Measurements from ENCODE around the gene CHID1.
A peak's percentile ranks its signal among the peaks of the same experiment; 100 is the strongest.

Gene CHID1

DNA sequence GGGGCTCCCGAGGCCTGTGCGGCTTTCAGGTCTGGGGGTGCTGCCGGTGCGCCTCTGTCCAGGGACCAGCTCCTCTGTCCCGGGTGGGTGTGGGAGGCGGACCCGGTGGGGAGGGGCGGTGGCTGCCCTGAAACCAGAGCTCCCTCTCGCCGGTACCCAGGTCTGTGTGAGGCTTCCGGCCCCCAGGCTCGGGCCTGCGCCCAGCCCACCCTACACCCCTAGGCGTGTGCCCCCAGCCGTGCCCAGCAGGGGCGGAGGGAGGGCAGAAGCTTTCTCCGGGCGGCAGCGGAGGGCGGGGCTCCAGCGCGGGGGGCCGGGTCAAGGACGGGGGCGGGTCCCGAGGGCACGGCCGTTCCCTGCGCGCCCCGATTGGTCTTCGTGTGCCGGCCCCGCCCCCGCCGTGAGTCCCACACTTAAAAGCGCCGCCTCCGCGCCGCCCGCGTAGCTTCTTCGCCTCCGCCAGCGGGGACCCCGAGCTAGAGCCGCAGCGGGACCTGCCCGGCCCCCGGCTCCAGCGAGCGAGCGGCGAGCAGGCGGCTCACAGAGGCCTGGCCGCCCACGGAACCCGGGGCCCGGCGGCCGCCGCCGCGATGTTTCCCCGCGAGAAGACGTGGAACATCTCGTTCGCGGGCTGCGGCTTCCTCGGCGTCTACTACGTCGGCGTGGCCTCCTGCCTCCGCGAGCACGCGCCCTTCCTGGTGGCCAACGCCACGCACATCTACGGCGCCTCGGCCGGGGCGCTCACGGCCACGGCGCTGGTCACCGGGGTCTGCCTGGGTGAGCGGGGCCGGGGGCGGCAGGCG, 91.3 kb downstream of the CHID1 start:
- Histone ChIP-seq H3K4me3 (replicated peaks; ENCODE audit: low read depth, low read length) (peak overlapping the region; percentile 82), H3K27me3 (replicated peaks; ENCODE audit: control insufficient read depth, insufficient read depth, low read length) (no peaks in the 10 kb centered on the region), H3K36me3 (ENCODE audit: control insufficient read depth, insufficient read depth, low read length) (peaks cover 6% of the 10 kb centered on the region)
- DNase-seq (ENCODE audit: extremely low read depth, insufficient read length) = peak; percentile 90
- TF ChIP-seq, protein P1, sequence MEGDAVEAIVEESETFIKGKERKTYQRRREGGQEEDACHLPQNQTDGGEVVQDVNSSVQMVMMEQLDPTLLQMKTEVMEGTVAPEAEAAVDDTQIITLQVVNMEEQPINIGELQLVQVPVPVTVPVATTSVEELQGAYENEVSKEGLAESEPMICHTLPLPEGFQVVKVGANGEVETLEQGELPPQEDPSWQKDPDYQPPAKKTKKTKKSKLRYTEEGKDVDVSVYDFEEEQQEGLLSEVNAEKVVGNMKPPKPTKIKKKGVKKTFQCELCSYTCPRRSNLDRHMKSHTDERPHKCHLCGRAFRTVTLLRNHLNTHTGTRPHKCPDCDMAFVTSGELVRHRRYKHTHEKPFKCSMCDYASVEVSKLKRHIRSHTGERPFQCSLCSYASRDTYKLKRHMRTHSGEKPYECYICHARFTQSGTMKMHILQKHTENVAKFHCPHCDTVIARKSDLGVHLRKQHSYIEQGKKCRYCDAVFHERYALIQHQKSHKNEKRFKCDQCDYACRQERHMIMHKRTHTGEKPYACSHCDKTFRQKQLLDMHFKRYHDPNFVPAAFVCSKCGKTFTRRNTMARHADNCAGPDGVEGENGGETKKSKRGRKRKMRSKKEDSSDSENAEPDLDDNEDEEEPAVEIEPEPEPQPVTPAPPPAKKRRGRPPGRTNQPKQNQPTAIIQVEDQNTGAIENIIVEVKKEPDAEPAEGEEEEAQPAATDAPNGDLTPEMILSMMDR (IDR thresholded peaks at IDR 0.05; ENCODE audit: insufficient read depth, low read length, poor library complexity, severe bottlenecking) = no peak

DNA sequence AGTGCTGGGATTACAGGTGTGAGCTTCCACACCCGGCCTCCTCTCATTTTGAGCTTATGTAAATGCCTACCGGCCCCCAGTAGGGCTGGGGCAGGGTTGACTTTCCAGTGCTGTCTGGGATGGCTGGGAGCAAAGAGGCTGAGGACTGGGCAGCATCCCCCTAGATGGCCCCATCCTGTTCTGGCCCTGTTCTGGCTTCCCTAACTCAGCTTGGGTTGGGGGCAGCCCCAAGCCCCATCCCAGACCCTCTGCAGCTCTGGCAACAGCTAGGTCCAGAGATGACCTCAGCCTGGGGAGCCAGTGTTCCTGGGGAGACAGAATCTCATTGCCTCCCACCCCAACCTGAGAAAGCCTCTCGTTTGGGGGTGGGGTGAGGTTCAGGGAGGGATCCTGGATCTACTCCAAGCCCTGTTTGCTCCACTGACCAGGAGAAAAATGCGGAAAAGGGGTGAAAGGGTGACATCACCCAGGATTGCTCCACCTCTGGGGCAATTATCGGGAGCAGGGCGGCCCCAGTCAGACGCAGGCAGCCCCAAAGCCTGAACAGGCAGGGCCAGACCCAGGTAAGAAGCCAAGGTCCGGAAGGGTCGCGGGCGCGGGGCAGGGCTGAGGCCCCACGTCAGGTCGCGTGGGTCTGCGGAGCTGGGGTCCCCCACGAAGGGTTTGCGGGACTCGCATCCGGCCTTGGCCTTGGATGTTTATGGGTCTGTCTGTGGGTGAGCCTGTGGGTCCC, 92.0 kb downstream of the CHID1 start, which contains the start of gene PNPLA2:
PNPLA2 (plus strand) TSS at position 519 of the 733 bp plus-strand sequence. CDS start 805 bp downstream, outside the sequence.
- TF ChIP-seq, protein P1 (IDR thresholded peaks at IDR 0.05; ENCODE audit: insufficient read depth, low read length, poor library complexity, severe bottlenecking) = no peak
- H3K36me3 ChIP-seq (ENCODE audit: control insufficient read depth, insufficient read depth, low read length) = peaks cover 10% of the 10 kb centered on the region

More for the DNA sequence above, 92.0 kb downstream of the CHID1 start, which contains the start of gene PNPLA2:
- peak within 1 kb of the TSS; percentile 82 for H3K4me3 ChIP-seq (replicated peaks; ENCODE audit: low read depth, low read length)
- no peak for DNase-seq (ENCODE audit: extremely low read depth, insufficient read length)
- no peaks in the 10 kb centered on the region for H3K27me3 ChIP-seq (replicated peaks; ENCODE audit: control insufficient read depth, insufficient read depth, low read length)
